GM18870 (cell line): ENCODE results near the gene EEF1A2.

Experiments used
- ATAC-seq: cut with Tn5 transposase; IDR thresholded peaks from one replicate; pipeline ENCODE4 v1.9.1; 2021; ENCODE audit warnings: moderate library complexity; ENCODE audit not compliant: unreplicated experiment

EEF1A2 gene

DNA sequence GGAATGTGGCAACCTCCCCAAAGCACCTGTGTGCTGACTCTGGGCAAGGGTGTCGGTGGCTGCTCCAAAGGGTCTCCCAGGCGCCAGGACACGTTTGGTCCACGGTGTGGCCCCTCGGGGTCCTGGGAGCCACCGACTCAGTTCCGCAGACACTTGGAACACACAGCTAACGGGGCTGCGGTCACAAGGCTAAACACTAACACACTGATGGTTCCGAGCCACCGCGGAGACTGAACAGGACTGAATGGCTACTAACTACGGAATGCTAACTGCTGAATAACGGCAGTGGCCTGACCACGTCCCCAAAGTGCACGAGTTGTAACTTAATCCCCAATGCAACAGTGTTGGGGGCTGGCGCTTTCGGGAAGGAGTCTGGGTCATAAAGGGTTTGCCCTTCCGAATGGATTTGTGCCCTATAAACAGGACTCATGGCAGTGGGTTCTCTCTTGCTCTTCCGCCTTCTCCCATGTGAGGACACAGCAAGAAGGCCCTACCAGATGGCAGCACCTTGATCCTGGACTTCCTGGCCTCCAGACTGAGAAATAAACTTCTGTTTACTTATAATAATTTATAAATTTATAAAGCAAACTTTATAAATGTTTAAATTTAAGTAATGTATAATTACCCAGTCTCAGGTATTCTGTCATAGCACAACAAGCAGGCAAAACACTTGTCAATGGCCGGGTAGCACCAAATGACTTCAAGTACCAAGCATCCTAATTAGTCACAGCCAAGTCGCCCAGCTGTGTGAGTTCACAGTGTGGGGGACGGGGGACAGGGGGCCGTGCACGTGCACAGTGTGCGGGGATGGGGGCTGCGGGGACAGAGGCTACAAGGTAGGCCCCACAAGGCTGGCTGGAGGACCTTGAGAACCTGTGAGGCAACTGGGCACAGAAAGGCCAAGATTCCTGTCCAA lies 2.3 kb upstream of the EEF1A2 start:
- no peak for ATAC-seq

- no peak for ATAC-seq
These were observed 1.4 kb upstream of the EEF1A2 start for GRCh38 chr20:63500151-63500901.

DNA sequence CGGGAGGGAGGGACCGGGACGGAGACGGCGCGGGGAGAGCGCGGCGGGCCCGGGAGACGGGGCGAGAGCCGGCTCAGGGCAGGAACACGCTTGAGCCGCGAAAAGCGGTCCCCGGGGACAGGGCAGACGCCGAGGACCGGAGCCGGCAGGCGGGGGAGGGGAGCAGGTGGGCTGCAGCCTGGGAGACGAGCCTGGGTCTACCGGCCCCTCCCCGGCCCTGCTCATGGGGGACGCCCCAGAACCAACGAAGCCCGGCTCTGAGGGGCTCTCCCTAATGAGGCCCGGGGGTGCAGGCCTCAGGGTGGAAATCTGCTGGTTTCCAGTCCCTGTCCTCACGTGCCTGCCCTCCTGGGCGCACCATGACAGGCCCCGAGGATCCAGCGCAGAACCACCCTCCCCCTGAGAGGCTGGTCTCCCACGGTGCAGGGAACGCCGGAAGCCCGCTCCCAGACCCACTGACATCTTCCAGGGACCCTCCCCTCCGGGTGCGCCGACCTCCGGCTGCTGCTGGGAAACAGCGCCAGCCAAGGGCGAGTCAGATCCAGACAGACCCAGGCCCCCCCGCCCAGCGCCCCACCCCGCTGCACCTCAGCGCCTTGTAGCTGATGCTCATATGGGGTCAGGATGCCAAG lies 571 bp upstream of the EEF1A2 start:
- no peak for ATAC-seq

DNA sequence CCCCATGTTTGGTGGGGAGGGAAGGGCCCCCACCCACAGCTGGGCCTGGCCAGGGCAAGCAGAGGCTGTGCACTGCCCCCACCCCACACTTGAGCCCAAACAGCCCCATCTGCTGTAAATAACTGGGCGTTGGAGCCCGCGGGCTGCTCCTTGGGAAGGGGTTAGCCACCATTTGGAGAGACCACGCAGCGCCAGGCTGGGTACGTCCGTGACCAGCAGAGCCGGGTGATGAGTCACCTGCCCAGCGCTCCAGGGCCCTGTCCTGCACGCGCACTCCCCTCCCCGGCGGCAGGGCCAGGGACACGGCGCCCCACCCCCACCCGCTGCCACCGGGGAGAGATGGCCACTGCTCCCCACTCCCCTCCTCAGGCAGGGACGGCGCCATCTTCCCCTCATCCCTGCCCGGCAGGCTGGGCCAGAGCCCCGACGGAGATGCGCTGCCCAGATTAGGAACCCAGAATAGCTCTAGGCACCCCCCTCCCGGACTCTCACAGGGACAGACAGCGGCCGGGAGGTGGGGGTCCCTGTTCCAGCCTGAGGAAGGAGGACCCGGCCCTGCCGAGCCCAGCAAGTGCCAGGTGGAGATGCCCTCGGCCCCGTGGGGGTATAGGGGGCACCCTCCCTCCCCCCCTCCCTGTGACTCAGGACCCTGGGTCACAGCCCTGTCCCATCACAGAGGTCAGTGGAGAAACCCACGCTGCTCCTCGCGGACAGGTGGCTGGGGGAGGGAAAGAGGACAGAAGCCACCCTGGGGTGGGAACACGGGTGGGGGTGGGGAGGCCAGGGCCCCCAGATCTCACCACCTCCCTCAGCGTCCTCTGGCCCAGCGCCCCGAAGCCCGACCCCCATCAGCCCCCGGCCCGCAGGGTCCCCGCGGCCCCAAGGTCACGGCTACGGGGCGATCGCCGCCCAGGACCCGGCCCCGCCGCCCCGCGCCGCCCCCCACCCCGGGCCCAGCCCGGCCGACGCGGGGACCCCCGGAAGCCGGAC lies 642 bp downstream of the EEF1A2 start:
- no peak for ATAC-seq

DNA sequence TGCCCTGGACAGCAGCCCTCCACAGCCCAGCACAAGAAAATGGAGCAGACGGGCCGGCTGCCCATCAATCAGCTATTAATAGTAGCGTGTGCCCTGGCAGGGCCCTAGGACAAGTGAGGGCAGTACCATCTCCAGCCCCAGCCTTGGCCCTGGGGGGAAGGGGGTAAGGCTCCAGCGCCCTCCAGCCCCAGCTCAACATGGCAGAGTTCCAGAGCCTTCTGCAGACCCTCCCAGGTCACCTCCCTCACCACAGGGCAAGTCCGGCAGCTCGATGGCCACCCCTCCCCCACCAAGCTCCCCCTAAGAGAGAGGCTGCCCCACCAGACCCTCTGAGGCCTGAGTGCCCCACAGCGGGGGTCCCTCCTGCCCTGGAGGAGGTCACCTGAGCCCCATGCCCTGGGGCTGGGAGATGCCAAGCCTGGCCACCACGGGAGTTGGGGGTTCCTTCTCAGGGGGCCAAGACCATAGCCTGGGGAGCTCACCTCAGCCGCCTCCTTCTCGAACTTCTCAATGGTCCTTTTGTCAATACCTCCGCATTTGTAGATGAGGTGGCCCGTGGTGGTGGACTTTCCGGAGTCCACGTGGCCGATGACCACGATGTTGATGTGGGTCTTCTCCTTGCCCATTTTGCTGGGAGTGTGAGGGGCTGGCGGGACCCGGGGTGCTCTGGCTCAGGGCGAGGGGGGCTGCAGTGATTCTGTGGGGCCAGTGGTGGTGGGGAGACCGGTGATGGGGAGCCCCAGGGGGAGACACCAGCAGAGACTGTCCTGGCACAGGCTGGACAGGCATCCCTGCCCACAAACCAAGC lies 1.5 kb downstream of the EEF1A2 start:
- no peak for ATAC-seq

DNA sequence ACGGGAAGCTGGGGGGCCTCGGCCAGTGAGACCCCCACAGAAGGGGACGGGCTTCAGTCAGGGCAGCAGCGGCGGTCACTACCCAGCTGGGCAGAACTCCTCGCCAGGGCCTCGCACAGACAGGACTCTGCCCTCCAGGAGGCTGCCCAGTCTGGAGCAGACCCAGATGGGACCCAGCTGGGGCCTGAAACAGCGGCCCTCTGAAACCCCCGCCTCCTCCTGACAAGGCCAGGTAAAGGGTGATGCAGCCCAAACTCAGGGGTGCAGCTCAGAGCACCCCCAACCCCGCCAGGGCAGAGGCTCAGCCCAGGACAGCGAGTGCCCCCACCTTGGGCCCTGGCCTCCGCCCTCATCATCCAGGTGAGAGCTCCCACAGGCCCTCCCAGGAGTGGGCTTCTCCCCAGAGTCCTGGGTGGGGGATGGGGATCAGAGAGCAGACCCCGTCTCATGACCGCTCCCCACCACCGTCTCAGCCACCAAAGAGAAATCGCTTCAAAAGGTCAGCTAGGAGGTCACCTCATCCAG lies 2.2 kb downstream of the EEF1A2 start:
- ATAC-seq, result no peak

- no peak for ATAC-seq
These were observed 2.9 kb downstream of the EEF1A2 start for GRCh38 chr20:63495741-63496595.

DNA sequence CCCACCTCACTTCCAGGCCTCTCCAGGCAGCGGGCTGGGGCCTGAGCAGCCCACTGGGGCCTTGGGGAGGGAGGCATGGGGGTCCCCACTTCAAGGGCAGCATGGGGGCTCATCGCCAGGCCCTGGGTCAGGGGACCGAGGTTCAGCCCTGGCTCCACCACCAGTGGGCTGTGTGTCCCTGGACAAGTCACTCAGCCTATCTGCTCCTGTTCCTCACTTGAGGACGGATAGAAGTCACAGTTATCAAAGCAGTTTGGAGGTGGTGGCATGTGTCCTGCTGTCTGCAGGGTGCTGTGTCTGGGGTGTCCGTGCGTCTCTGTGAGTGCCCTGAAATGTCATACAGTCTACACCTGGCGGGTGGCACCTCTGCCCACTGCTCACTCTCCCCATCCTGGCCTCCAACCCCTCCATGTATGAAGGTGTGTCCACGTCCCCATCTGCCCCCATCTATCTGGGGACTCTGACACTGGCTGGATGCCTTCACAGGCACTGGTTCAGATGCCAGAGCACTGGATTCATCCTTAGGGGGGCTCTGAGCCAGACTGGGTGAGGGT lies 3.6 kb downstream of the EEF1A2 start:
- ATAC-seq, result no peak

DNA sequence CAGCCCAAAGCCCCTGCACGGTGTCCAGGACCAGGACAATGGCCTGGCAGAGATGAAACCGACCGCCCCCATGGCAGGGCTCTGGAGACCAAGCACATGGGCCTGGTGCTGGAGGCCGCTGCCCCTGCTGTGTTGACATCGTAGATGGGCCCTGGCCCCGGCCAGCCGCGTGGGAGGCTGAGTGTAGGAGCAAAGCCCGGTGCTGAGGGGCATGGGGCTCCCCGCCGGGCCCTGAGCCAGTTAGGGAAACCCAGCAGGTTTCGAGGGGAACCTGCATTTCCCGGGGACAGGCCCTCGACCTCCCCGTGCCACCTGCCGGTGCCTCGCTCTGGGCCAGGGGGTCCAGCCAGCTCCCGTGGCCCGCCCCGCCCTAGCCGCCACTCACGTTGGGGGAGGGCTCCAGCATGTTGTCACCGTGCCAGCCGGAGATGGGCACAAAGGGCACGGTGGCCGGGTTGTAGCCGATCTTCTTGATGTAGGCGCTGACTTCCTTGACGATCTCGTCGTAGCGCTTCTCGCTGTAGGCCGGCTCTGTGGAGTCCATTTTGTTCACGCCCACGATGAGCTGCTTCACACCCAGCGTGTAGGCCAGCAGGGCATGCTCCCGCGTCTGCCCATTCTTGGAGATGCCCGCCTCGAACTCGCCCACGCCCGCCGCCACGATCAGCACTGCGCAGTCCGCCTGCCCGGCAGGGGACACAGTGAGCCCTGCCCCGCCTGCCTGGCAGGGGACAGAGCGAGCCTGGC lies 4.3 kb downstream of the EEF1A2 start:
- no peak for ATAC-seq

GRCh38 chr20:63494084-63494419 lies 4.8 kb downstream of the EEF1A2 start:
- ATAC-seq, result no peak

DNA sequence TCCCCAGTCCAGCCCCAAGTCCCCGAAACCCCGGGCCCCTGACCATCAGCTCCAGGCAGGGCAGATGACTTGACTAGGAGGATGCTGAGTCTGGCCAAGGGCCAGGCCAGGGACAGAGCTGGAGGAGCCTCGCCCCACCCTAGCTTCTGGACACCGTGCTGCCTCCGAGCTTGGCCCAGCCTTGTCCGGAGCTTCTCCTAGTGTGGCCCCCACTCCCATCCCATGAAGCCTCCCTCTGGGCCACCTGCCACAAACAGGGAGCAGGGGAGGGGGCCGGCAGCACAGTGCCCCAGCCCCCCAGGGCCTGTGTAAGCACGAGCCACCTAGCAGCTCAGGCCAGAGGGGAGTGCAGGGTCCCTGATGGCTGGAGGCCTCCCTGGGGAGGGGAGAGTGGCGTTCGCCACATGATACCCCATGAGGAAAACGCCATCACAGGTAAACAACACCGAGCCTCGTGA lies 5.3 kb downstream of the EEF1A2 start:
- ATAC-seq, result no peak

GRCh38 chr20:63492982-63493381 lies 5.9 kb downstream of the EEF1A2 start:
- no peak for ATAC-seq

DNA sequence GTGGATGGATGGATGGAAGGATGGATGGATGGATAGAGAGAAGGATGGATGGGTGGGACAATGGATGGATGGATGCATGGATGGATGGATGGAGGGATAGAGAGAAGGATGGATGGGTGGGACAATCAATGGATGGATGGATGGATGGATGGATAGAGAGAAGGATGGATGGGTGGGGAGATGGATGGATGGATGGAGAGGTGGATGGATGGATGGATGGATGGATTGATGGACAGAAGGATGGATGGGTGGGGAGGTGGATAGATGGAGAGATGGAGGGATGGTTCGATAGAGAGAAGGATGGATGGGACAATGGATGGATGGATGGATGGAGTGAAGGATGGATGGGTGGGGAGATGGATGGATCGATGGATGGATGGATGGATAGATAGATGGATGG lies 6.4 kb downstream of the EEF1A2 start:
- no peak for ATAC-seq

GRCh38 chr20:63491635-63492230 lies 7.2 kb downstream of the EEF1A2 start:
- ATAC-seq, result no peak

DNA sequence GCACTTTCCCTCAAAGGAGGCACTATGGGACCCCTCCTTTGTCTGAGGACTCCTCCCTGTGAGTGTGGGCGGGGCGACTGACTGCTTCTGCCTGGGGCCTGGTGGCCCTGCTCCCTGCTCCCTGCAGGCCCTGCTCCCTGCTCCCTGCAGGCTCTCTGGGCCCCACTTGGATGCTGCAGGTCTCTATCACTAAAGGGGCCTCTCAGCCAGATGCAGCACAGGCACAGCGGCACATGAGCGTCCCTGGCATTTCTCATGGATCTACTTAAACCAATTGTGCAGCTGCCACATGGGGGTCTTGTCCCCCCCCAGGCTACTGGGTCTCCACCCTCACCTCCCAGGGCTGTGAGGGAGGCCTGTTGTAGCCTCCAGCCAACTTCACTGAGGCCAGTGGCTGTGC lies 7.8 kb downstream of the EEF1A2 start:
- ATAC-seq, result no peak

- ATAC-seq, result no peak
These were observed 8.5 kb downstream of the EEF1A2 start for GRCh38 chr20:63490416-63490815.
